Fibroblast of villous mesenchyme (primary cell): ENCODE data around the gene MYO1D. TPM values are rescaled to one million over a fixed set of nuclear protein-coding genes. Genes with fewer than 3 reads are reported as not detected.
"Not testable (repeated sequence)": the region's sequence is repeated elsewhere in the genome, so short reads cannot be mapped to it uniquely, and the experiment has no call there.

Experiments used
- DNase-seq: peaks from one replicate; pipeline ENCODE4 v3.0.0-alpha.2; 2010; ENCODE audit warnings: low read depth
- H3K4me3 ChIP-seq: 2 replicates; pipeline ENCODE4 v1.5.1; 2011; ENCODE audit warnings: low read depth, mild to moderate bottlenecking, low read length
- CTCF ChIP-seq: IDR thresholded peaks from 2 replicates; pipeline ENCODE4 v1.5.1; 2012; ENCODE audit warnings: low read depth, mild to moderate bottlenecking, low read length; ENCODE audit not compliant: insufficient read depth
- total RNA-seq: library from RNA; depleted of rRNA; stranded (reverse); fragments of >200 nt; gene quantifications from 2 replicates; pipeline ENCODE4 v1.2.3, GENCODE V29; 2012

Gene MYO1D
- 19.0 and 54.8 TPM in 2 replicates for total RNA-seq

GRCh38 chr17:32876417-32877163 is at the start of gene MYO1D:
Gene MYO1D, minus strand, starts transcription at chr17:32877124. Its CDS starts 252 bp downstream, at chr17:32876872.
- TF ChIP-seq CTCF, result peak; percentile 41
- peak within 1 kb of the TSS; percentile 71 for H3K4me3 ChIP-seq
- DNase-seq, result no peak

GRCh38 chr17:32926183-32926582 is 49.3 kb upstream of the MYO1D start:
- TF ChIP-seq CTCF, result no peak
- DNase-seq, result no peak
- no peak overlapping the region for H3K4me3 ChIP-seq

- not testable (repeated sequence) for DNase-seq, H3K4me3 ChIP-seq
These were observed 47.0 kb upstream of the MYO1D start for GRCh38 chr17:32923905-32924304.

- DNase-seq, result no peak
- no peak for TF ChIP-seq CTCF
- no peak overlapping the region for H3K4me3 ChIP-seq
These were observed 44.1 kb upstream of the MYO1D start for GRCh38 chr17:32921017-32921416.

- no peak for DNase-seq
- no peak overlapping the region for H3K4me3 ChIP-seq
- TF ChIP-seq CTCF, result no peak
These were observed 43.4 kb upstream of the MYO1D start for GRCh38 chr17:32920293-32920692.

GRCh38 chr17:32919876-32920275 is 43.0 kb upstream of the MYO1D start:
- DNase-seq, result peak; percentile 46

GRCh38 chr17:32917842-32918241 is 40.9 kb upstream of the MYO1D start:
- no peak for TF ChIP-seq CTCF
- no peak for DNase-seq

More at GRCh38 chr17:32919876-32920275, 43.0 kb upstream of the MYO1D start:
- H3K4me3 ChIP-seq, result not testable (repeated sequence)

GRCh38 chr17:32917081-32917480 is 40.2 kb upstream of the MYO1D start:
- no peak for DNase-seq
- no peak for TF ChIP-seq CTCF
- no peak overlapping the region for H3K4me3 ChIP-seq

More at GRCh38 chr17:32917842-32918241, 40.9 kb upstream of the MYO1D start:
- no peak overlapping the region for H3K4me3 ChIP-seq
